ENCODE results near the gene CDH23.

GRCh38 chr10:71770789-71771188, 374.1 kb downstream of the CDH23 start:
- TF ChIP-seq CTCF (IDR thresholded peaks at IDR 0.05; ENCODE audit: low read length) = no peak
- no peak for TF ChIP-seq EZH2 (optimal IDR thresholded peaks at IDR 0.05; ENCODE audit: low read depth, low read length)
- no peak for TF ChIP-seq EZH2phosphoT487 (IDR thresholded peaks at IDR 0.05; ENCODE audit: low read length)

All from MM.1S (cell line).